H9 (cell line): Measurements from ENCODE around the gene NEGR1. TPM values are rescaled to one million over a fixed set of nuclear protein-coding genes. Genes with fewer than 3 reads are reported as not detected.

Experiments used
- DNase-seq: peaks from one replicate; pipeline ENCODE4 v3.0.0-alpha.2; 2017
- H2AFZ ChIP-seq: one replicate; pipeline ENCODE4 v1.6.1; 2013; ENCODE audit warnings: mild to moderate bottlenecking, low read length, control low read depth, moderate library complexity
- H2AK5ac ChIP-seq: 2 replicates; pipeline ENCODE4 v1.6.1; 2013; ENCODE audit warnings: low read length, control low read depth, mixed read lengths; ENCODE audit not compliant: insufficient read length
- H2BK120ac ChIP-seq: one replicate; pipeline ENCODE4 v1.6.1; 2013; ENCODE audit warnings: low read depth, mild to moderate bottlenecking, low read length, control low read depth, inconsistent platforms; ENCODE audit not compliant: poor library complexity, severe bottlenecking
- H2BK12ac ChIP-seq: 2 replicates; pipeline ENCODE4 v1.6.1; 2013; ENCODE audit warnings: low read length, control low read depth, mixed read lengths, low read depth; ENCODE audit not compliant: insufficient read length
- H2BK15ac ChIP-seq: 2 replicates; pipeline ENCODE4 v1.6.1; 2013; ENCODE audit warnings: low read depth, low read length, control low read depth
- H2BK20ac ChIP-seq: one replicate; pipeline ENCODE4 v1.6.1; 2013; ENCODE audit warnings: low read depth, mild to moderate bottlenecking, low read length, control low read depth, inconsistent platforms; ENCODE audit not compliant: poor library complexity, severe bottlenecking
- H2BK5ac ChIP-seq: 2 replicates; pipeline ENCODE4 v1.6.1; 2013; ENCODE audit warnings: low read length, control low read depth, mixed read lengths; ENCODE audit not compliant: insufficient read length
- H3K14ac ChIP-seq: 2 replicates; pipeline ENCODE4 v1.6.1; 2013; ENCODE audit warnings: low read length, control low read depth; ENCODE audit not compliant: insufficient read depth
- H3K18ac ChIP-seq: 2 replicates; pipeline ENCODE4 v1.6.1; 2013; ENCODE audit warnings: low read depth, mild to moderate bottlenecking, mixed read lengths, low read length, control low read depth; ENCODE audit not compliant: insufficient read length
- H3K23ac ChIP-seq: 2 replicates; pipeline ENCODE4 v1.6.1; 2013; ENCODE audit warnings: low read length, control low read depth, mixed read lengths, low read depth; ENCODE audit not compliant: insufficient read length
- H3K23me2 ChIP-seq: 2 replicates; pipeline ENCODE4 v1.6.1; 2013; ENCODE audit warnings: low read depth, mild to moderate bottlenecking, mixed read lengths, low read length, control low read depth; ENCODE audit not compliant: insufficient read length, poor library complexity, severe bottlenecking
- H3K27ac ChIP-seq: 2 replicates; pipeline ENCODE4 v1.5.1; 2013; ENCODE audit warnings: low read length, control low read depth, mixed read lengths, low read depth; ENCODE audit not compliant: insufficient read length
- H3K27me3 ChIP-seq: 2 replicates; pipeline ENCODE4 v1.6.1; 2013; ENCODE audit warnings: low read length, control low read depth, inconsistent platforms; ENCODE audit not compliant: insufficient read depth
- H3K4ac ChIP-seq: 2 replicates; pipeline ENCODE4 v1.6.1; 2013; ENCODE audit warnings: low read depth, mild to moderate bottlenecking, control low read depth, inconsistent platforms, low read length, moderate library complexity
- H3K4me1 ChIP-seq: 2 replicates; pipeline ENCODE4 v1.6.1; 2013; ENCODE audit warnings: low read length, control low read depth, inconsistent platforms; ENCODE audit not compliant: insufficient read depth
- H3K4me2 ChIP-seq: 2 replicates; pipeline ENCODE4 v1.6.1; 2013; ENCODE audit warnings: low read length, control low read depth, mixed read lengths; ENCODE audit not compliant: insufficient read length, insufficient read depth
- H3K56ac ChIP-seq: 2 replicates; pipeline ENCODE4 v1.6.1; 2013; ENCODE audit warnings: low read depth, mild to moderate bottlenecking, mixed read lengths, low read length, control low read depth; ENCODE audit not compliant: insufficient read length
- H3K79me1 ChIP-seq: 2 replicates; pipeline ENCODE4 v1.6.1; 2013; ENCODE audit warnings: low read depth, mild to moderate bottlenecking, moderate library complexity, low read length, control low read depth, inconsistent platforms; ENCODE audit not compliant: insufficient read depth, poor library complexity, severe bottlenecking
- H3K79me2 ChIP-seq: 2 replicates; pipeline ENCODE4 v1.6.1; 2013; ENCODE audit warnings: low read length, control low read depth, inconsistent platforms; ENCODE audit not compliant: insufficient read depth
- H3K9ac ChIP-seq: 2 replicates; pipeline ENCODE4 v1.6.1; 2013; ENCODE audit warnings: low read length, control low read depth, mixed read lengths; ENCODE audit not compliant: insufficient read length; ENCODE audit errors: extremely low read depth
- H3K9me3 ChIP-seq: one replicate; pipeline ENCODE4 v1.6.1; 2013; ENCODE audit warnings: low read depth, low read length, inconsistent platforms; ENCODE audit not compliant: control insufficient read depth
- H3T11ph ChIP-seq: one replicate; pipeline ENCODE4 v1.6.1; 2013; ENCODE audit warnings: mild to moderate bottlenecking, low read length, control low read depth, inconsistent platforms
- H4K20me1 ChIP-seq: one replicate; pipeline ENCODE4 v1.6.1; 2013; ENCODE audit not compliant: control insufficient read depth, insufficient read length, insufficient read depth
- H4K5ac ChIP-seq: 2 replicates; pipeline ENCODE4 v1.6.1; 2013; ENCODE audit warnings: low read depth, mild to moderate bottlenecking, mixed read lengths, low read length, control low read depth; ENCODE audit not compliant: insufficient read length
- H4K8ac ChIP-seq: replicated peaks from 2 replicates; pipeline ENCODE4 v1.6.1; 2013; ENCODE audit warnings: low read length, control low read depth, mixed read lengths, low read depth; ENCODE audit not compliant: insufficient read length
- H4K91ac ChIP-seq: 2 replicates; pipeline ENCODE4 v1.6.1; 2013; ENCODE audit warnings: low read depth, mild to moderate bottlenecking, moderate library complexity, mixed read lengths, low read length, control low read depth; ENCODE audit not compliant: insufficient read length
- H3K27ac Mint-ChIP-seq, 3 experiments: 2 replicates in 2 of 3; 3 replicates in 1 of 3; pipeline ENCODE4 v1.8.0; 2020 to 2021; ENCODE audit warnings: mixed read lengths in 3 of 3, mild to moderate bottlenecking in 1 of 3, moderate library complexity in 1 of 3
- H3K27me3 Mint-ChIP-seq: 2 replicates; pipeline ENCODE4 v1.8.0; 2021; ENCODE audit warnings: low read depth, mild to moderate bottlenecking, moderate library complexity, mixed read lengths
- H3K36me3 Mint-ChIP-seq, 3 experiments: 2 replicates in 2 of 3; 3 replicates in 1 of 3; pipeline ENCODE4 v1.8.0; 2020 to 2021; ENCODE audit warnings: low read depth in 3 of 3, mixed read lengths in 3 of 3; ENCODE audit not compliant: insufficient read depth in 1 of 3
- H3K4me1 Mint-ChIP-seq, 2 experiments: 2 replicates each; pipeline ENCODE4 v1.8.0; 2020; ENCODE audit warnings: mixed read lengths in 2 of 2
- H3K4me3 Mint-ChIP-seq, 2 experiments: 2 replicates in 1 of 2; 3 replicates in 1 of 2; pipeline ENCODE4 v1.8.0; 2020 to 2021; ENCODE audit warnings: mild to moderate bottlenecking in 2 of 2, mixed read lengths in 2 of 2, moderate library complexity in 1 of 2
- H3K9me3 Mint-ChIP-seq, 2 experiments: 2 replicates in 1 of 2; 3 replicates in 1 of 2; pipeline ENCODE4 v1.8.0; 2020; ENCODE audit warnings: mild to moderate bottlenecking in 2 of 2, mixed read lengths in 2 of 2, moderate library complexity in 1 of 2
- CTCF ChIP-seq: fragments of 200-600 bp; sonication (generic); conservative IDR thresholded peaks from 3 replicates; pipeline ENCODE4 v1.8.0; 2021; ENCODE audit warnings: antibody characterized with exemption, mild to moderate bottlenecking
- WGBS: extraction: QIAGEN DNeasy Blood & Tissue Kit; methylation state at CpG from one replicate; pipeline ENCODE4 v1.1.7; 2013; ENCODE audit warnings: missing lambda C conversion rate, low lambda C conversion rate, mixed read lengths; ENCODE audit not compliant: insufficient read length; ENCODE audit errors: extremely low coverage; 5-methylcytosine and 5-hydroxymethylcytosine counted together
- total RNA-seq: library from RNA; stranded (reverse); gene quantifications from 2 replicates; pipeline ENCODE4 v1.2.1, GENCODE V29; 2021

NEGR1 gene
- total RNA-seq, 1 experiment from 2014 or later: 0.13 TPM

DNA sequence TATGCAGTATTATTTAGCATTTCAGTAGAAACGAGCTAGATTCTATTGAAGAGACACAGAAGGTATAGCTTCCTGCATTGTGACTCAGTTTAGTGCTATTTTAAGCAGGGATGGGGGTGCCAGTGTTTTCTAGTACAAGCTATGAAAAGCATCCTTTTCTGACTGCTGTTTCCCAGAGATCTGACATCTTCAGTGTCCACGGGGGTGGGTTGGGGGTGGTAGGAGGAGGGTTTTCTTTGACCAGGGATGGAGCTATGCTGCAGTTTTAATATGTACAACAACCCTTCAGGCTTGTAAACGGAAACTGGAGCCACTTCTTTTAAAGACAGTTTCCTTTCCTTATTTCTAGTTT, 2.7 kb upstream of the NEGR1 start:
- no peaks in the 10 kb centered on the region for H3K79me2 ChIP-seq
- peak overlapping the region; percentile 99 for H3K4me2 ChIP-seq
- DNase-seq: no peak
- peaks cover 3% of the 10 kb centered on the region; the same call in 1 of the 2 replicates for H3K27me3 ChIP-seq
- H3K27ac ChIP-seq: no peak overlapping the region
- H3K9ac ChIP-seq: no peak overlapping the region
- H3T11ph ChIP-seq: no peak overlapping the region
- H2BK15ac ChIP-seq: no peak overlapping the region
- H4K8ac ChIP-seq: no peak overlapping the region
- WGBS: no CpG with 5 or more reads among the region's 3 CpGs
- no peak overlapping the region for H2AK5ac ChIP-seq
- H4K5ac ChIP-seq: no peak overlapping the region
- H3K27ac Mint-ChIP-seq: no peak overlapping the region
- peaks cover 12 to 13% of the 10 kb centered on the region in 2 experiments for H3K4me1 Mint-ChIP-seq
- H2BK120ac ChIP-seq: no peak overlapping the region
- H3K14ac ChIP-seq: no peak overlapping the region
- no peaks in the 10 kb centered on the region for H3K9me3 Mint-ChIP-seq
- H3K79me1 ChIP-seq: no peaks in the 10 kb centered on the region
- no peaks in the 10 kb centered on the region for H3K9me3 ChIP-seq
- H2BK12ac ChIP-seq: no peak overlapping the region
- peaks cover 27% of the 10 kb centered on the region for H3K27me3 Mint-ChIP-seq
- no peak overlapping the region for H4K91ac ChIP-seq
- H3K56ac ChIP-seq: no peak overlapping the region
- no peak overlapping the region for H2BK20ac ChIP-seq
- TF ChIP-seq CTCF: no peak
- no peaks in the 10 kb centered on the region for H3K4me1 ChIP-seq
- no peak overlapping the region for H3K4ac ChIP-seq
- H2BK5ac ChIP-seq: no peak overlapping the region
- no peak overlapping the region for H3K18ac ChIP-seq
- no peak overlapping the region for H2AFZ ChIP-seq
- H3K4me3 Mint-ChIP-seq: no peak overlapping the region
- H3K36me3 Mint-ChIP-seq: no peaks in the 10 kb centered on the region
- H3K23ac ChIP-seq: no peak overlapping the region
- H3K23me2 ChIP-seq: peaks cover 22% of the 10 kb centered on the region
- H4K20me1 ChIP-seq: no peaks in the 10 kb centered on the region
